MM.1S (cell line): Measurements from ENCODE around the gene CFAP46.
"Not testable (repeated sequence)": the region's sequence is repeated elsewhere in the genome, so short reads cannot be mapped to it uniquely, and the experiment has no call there.

Source experiments
- DNase-seq: peaks from one replicate; pipeline ENCODE4 v3.0.0-alpha.2; 2015
- H2AFZ ChIP-seq: fragments of 300-600 bp; sonication (generic); 2 replicates; pipeline ENCODE4 v1.6.0; 2016; ENCODE audit warnings: antibody characterized with exemption, low read length
- H3F3A ChIP-seq: fragments of 300-600 bp; sonication (generic); 2 replicates; pipeline ENCODE4 v1.6.1; 2016; ENCODE audit warnings: mild to moderate bottlenecking, antibody characterized with exemption, low read length, moderate library complexity, mixed read lengths; ENCODE audit not compliant: insufficient read depth
- H3K27ac ChIP-seq: fragments of 300-600 bp; sonication (generic); 2 replicates; pipeline ENCODE4 v1.5.1; 2016; ENCODE audit warnings: mild to moderate bottlenecking, low read length
- H3K27me3 ChIP-seq: fragments of 300-600 bp; sonication (generic); replicated peaks from 2 replicates; pipeline ENCODE4 v1.6.0; 2016; ENCODE audit warnings: low read length; ENCODE audit not compliant: insufficient read depth
- H3K36me3 ChIP-seq: fragments of 300-600 bp; sonication (generic); replicated peaks from 2 replicates; pipeline ENCODE4 v1.6.1; 2016; ENCODE audit warnings: mild to moderate bottlenecking, low read length, mixed read lengths; ENCODE audit not compliant: insufficient read depth
- H3K4me1 ChIP-seq: fragments of 300-600 bp; sonication (generic); 2 replicates; pipeline ENCODE4 v1.6.1; 2016; ENCODE audit warnings: low read length, mixed read lengths
- H3K4me2 ChIP-seq: fragments of 300-600 bp; sonication (generic); 2 replicates; pipeline ENCODE4 v1.6.0; 2016; ENCODE audit warnings: low read depth, low read length
- H3K4me3 ChIP-seq: fragments of 300-600 bp; sonication (generic); 2 replicates; pipeline ENCODE4 v1.5.1; 2016; ENCODE audit warnings: low read length, mixed read lengths
- H3K79me2 ChIP-seq: fragments of 300-600 bp; sonication (generic); 2 replicates; pipeline ENCODE4 v1.6.1; 2016; ENCODE audit warnings: mixed run types, low read length, mixed read lengths
- H3K9ac ChIP-seq: fragments of 300-600 bp; sonication (generic); 2 replicates; pipeline ENCODE4 v1.6.1; 2016; ENCODE audit warnings: low read length, mixed read lengths
- H3K9me2 ChIP-seq: fragments of 300-600 bp; sonication (generic); replicated peaks from 2 replicates; pipeline ENCODE4 v1.6.1; 2016; ENCODE audit warnings: mild to moderate bottlenecking, low read length, mixed read lengths; ENCODE audit not compliant: insufficient read depth
- H3K9me3 ChIP-seq: fragments of 300-600 bp; sonication (generic); replicated peaks from 2 replicates; pipeline ENCODE4 v1.6.1; 2016; ENCODE audit warnings: mild to moderate bottlenecking, low read length, mixed read lengths; ENCODE audit not compliant: insufficient read depth
- H4K20me1 ChIP-seq: fragments of 300-600 bp; sonication (generic); 2 replicates; pipeline ENCODE4 v1.6.1; 2016; ENCODE audit warnings: mild to moderate bottlenecking, low read length, moderate library complexity, mixed read lengths; ENCODE audit not compliant: insufficient read depth
- CTCF ChIP-seq: fragments of 300-600 bp; sonication (generic); IDR thresholded peaks from 2 replicates; pipeline ENCODE4 v1.5.1; 2016; ENCODE audit warnings: antibody characterized with exemption, low read length, mixed read lengths
- EZH2 ChIP-seq: fragments of 300-600 bp; sonication (generic); optimal IDR thresholded peaks from 2 replicates; pipeline ENCODE3; 2017; ENCODE audit warnings: low read depth, mild to moderate bottlenecking, antibody characterized with exemption, low read length, mixed read lengths
- EZH2phosphoT487 ChIP-seq: fragments of 300-600 bp; sonication (generic); IDR thresholded peaks from 2 replicates; pipeline ENCODE4 v1.6.1; 2018; ENCODE audit warnings: antibody characterized with exemption, low read length

Gene CFAP46

DNA sequence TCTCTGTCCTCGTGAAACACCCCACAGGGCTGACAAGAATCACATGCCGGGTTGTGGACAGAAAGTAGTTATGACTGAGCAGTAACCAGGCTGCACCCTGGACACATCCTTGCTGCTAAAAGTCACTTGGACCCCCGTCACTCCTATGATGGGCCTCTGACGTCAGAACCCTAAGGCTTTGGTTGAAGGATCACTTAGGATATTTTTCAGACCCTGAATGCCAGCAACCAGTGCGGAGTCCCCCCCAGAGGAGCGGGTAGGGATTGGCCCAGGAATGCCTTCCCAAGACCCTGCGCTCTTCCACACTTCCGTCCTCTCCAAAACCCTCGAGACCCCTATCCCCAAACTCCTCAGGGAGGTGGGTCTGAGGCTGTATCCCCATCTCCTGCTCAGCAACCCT, 52.1 kb downstream of the CFAP46 start:
- H3K27me3 ChIP-seq: peaks cover 37% of the 10 kb centered on the region
- H4K20me1 ChIP-seq: no peaks in the 10 kb centered on the region

DNA sequence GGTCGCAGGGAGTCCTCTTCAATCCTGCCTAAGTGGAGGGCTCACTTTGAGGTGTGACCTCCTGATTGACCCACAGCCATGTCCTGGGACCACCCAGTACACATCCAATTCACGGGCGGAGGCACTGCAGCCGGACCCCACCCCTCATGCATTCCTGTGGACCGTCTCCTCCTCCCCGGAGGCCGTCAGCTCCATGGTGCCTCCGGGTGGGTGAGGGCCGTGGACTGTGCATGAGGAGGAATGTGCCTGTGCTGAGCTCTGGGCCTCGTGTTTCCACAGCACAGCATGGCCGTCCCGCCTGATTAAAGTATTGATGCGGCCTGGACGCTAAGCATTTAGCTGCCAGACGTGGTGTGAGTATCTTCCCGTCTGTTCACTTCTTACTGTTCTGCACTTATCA, 52.8 kb downstream of the CFAP46 start:
- H3K9me3 ChIP-seq: no peaks in the 10 kb centered on the region
- no peaks in the 10 kb centered on the region for H3K79me2 ChIP-seq
- no peaks in the 10 kb centered on the region for H3K4me1 ChIP-seq
- H3K27me3 ChIP-seq: peaks cover 37% of the 10 kb centered on the region
- H4K20me1 ChIP-seq: no peaks in the 10 kb centered on the region
- no peak overlapping the region for H3K4me3 ChIP-seq
- no peaks in the 10 kb centered on the region for H3F3A ChIP-seq
- TF ChIP-seq CTCF (no peak), EZH2 (no peak), EZH2phosphoT487 (no peak)
- H3K9me2 ChIP-seq: no peaks in the 10 kb centered on the region
- H3K9ac ChIP-seq: no peak overlapping the region
- DNase-seq: no peak
- H3K4me2 ChIP-seq: no peak overlapping the region
- H3K36me3 ChIP-seq: no peaks in the 10 kb centered on the region
- H3K27ac ChIP-seq: no peak overlapping the region
- no peak overlapping the region for H2AFZ ChIP-seq

More for the DNA sequence above, 52.1 kb downstream of the CFAP46 start:
- H3K79me2 ChIP-seq: no peaks in the 10 kb centered on the region
- H3F3A ChIP-seq: no peaks in the 10 kb centered on the region
- H3K36me3 ChIP-seq: no peaks in the 10 kb centered on the region
- no peak for TF ChIP-seq CTCF
- H3K4me3 ChIP-seq: no peak overlapping the region
- no peaks in the 10 kb centered on the region for H3K4me1 ChIP-seq
- no peak overlapping the region for H3K4me2 ChIP-seq
- DNase-seq: no peak
- H3K27ac ChIP-seq: no peak overlapping the region
- H3K9me3 ChIP-seq: no peaks in the 10 kb centered on the region
- no peak overlapping the region for H2AFZ ChIP-seq
- no peak overlapping the region for H3K9ac ChIP-seq
- H3K9me2 ChIP-seq: no peaks in the 10 kb centered on the region

- no peak overlapping the region for H3K9ac ChIP-seq
- no peaks in the 10 kb centered on the region for H3K4me1 ChIP-seq
- H3K27me3 ChIP-seq: peaks cover 34% of the 10 kb centered on the region
- H3K27ac ChIP-seq: no peak overlapping the region
- H3K9me3 ChIP-seq: no peaks in the 10 kb centered on the region
- DNase-seq: no peak
- no peak overlapping the region for H2AFZ ChIP-seq
- H3K4me2 ChIP-seq: no peak overlapping the region
- no peak overlapping the region for H3K4me3 ChIP-seq
- TF ChIP-seq CTCF: no peak
- no peak for TF ChIP-seq EZH2phosphoT487
- no peak for TF ChIP-seq EZH2
- H3K9me2 ChIP-seq: no peaks in the 10 kb centered on the region
- H4K20me1 ChIP-seq: no peaks in the 10 kb centered on the region
- H3K79me2 ChIP-seq: no peaks in the 10 kb centered on the region
- H3K36me3 ChIP-seq: no peaks in the 10 kb centered on the region
- H3F3A ChIP-seq: no peaks in the 10 kb centered on the region
Observed at GRCh38 chr10:132888898-132889490, 53.4 kb downstream of the CFAP46 start.

GRCh38 chr10:132888446-132888845, 53.9 kb downstream of the CFAP46 start:
- not testable (repeated sequence) for H3K4me1 ChIP-seq, H3K36me3 ChIP-seq, H3K79me2 ChIP-seq, H3K9ac ChIP-seq, DNase-seq, H3K9me3 ChIP-seq, H3K4me2 ChIP-seq, H3F3A ChIP-seq, H3K27ac ChIP-seq, H2AFZ ChIP-seq, H4K20me1 ChIP-seq, H3K9me2 ChIP-seq, H3K4me3 ChIP-seq
- peaks cover 32% of the 10 kb centered on the region for H3K27me3 ChIP-seq
